Activated T-helper 9 cell treated with anti-CD3 and anti-CD28 coated beads, Interleukin-2, amount 50 U/mL, for 16 hours (primary cell): ENCODE data around the gene SLC35F2.
"Not testable (repeated sequence)": the region's sequence is repeated elsewhere in the genome, so short reads cannot be mapped to it uniquely, and the experiment has no call there.

Experiments used
- DNase-seq: peaks from one replicate; pipeline ENCODE4 v3.0.0-alpha.2; 2020; ENCODE audit warnings: low read depth

The SLC35F2 gene

GRCh38 chr11:107789767-107790166 is 68.8 kb downstream of the SLC35F2 start:
- DNase-seq = no peak

GRCh38 chr11:107787733-107788132 is 70.9 kb downstream of the SLC35F2 start:
- no peak for DNase-seq

- peak; percentile 10 for DNase-seq
Measured at GRCh38 chr11:107785401-107785800, 73.2 kb downstream of the SLC35F2 start.

GRCh38 chr11:107783121-107783520 is 75.5 kb downstream of the SLC35F2 start:
- no peak for DNase-seq

GRCh38 chr11:107780775-107781174 is 77.8 kb downstream of the SLC35F2 start:
- DNase-seq = no peak

GRCh38 chr11:107780136-107780535 is 78.5 kb downstream of the SLC35F2 start:
- no peak for DNase-seq

- no peak for DNase-seq
Measured at GRCh38 chr11:107778839-107779517, 79.6 kb downstream of the SLC35F2 start.

GRCh38 chr11:107777110-107777509 is 81.5 kb downstream of the SLC35F2 start:
- DNase-seq = no peak

- no peak for DNase-seq
Measured at GRCh38 chr11:107776062-107776461, 82.5 kb downstream of the SLC35F2 start.

GRCh38 chr11:107770551-107770951 is 88.0 kb downstream of the SLC35F2 start:
- DNase-seq = no peak

GRCh38 chr11:107769189-107769588 is 89.4 kb downstream of the SLC35F2 start:
- DNase-seq = no peak

- DNase-seq = not testable (repeated sequence)
Measured at GRCh38 chr11:107758719-107759355, 99.8 kb downstream of the SLC35F2 start.

- DNase-seq = no peak
Measured at GRCh38 chr11:107757661-107758060, 100.9 kb downstream of the SLC35F2 start.

GRCh38 chr11:107756553-107756952 is 102.0 kb downstream of the SLC35F2 start:
- DNase-seq = no peak

- no peak for DNase-seq
Measured at GRCh38 chr11:107752949-107753822, 105.4 kb downstream of the SLC35F2 start.

GRCh38 chr11:107752508-107752907 is 106.1 kb downstream of the SLC35F2 start:
- no peak for DNase-seq

- no peak for DNase-seq
Measured at GRCh38 chr11:107751082-107751481, 107.5 kb downstream of the SLC35F2 start.

- no peak for DNase-seq
Measured at GRCh38 chr11:107750313-107750712, 108.3 kb downstream of the SLC35F2 start.

GRCh38 chr11:107747622-107748021 is 111.0 kb downstream of the SLC35F2 start:
- DNase-seq = no peak

- DNase-seq = no peak
Measured at GRCh38 chr11:107744736-107745135, 113.9 kb downstream of the SLC35F2 start.

GRCh38 chr11:107743191-107743590 is 115.4 kb downstream of the SLC35F2 start:
- DNase-seq = no peak

- DNase-seq = no peak
Measured at GRCh38 chr11:107741044-107741823, 117.4 kb downstream of the SLC35F2 start.
